ENCODE results near the gene PEX6.

Gene PEX6

GRCh38 chr6:42916288-42916687 lies 62.7 kb downstream of the PEX6 start:
- TF ChIP-seq CTCF (conservative IDR thresholded peaks at IDR 0.05; ENCODE audit: low read depth) = no peak
- H3K27ac ChIP-seq = no peak overlapping the region
- POLR2A ChIA-PET (ENCODE audit: low non-redundant PET) = no interaction called here
- no peak for DNase-seq (ENCODE audit: low spot score)
- CTCF ChIA-PET = no interaction called here

- TF ChIP-seq CTCF (conservative IDR thresholded peaks at IDR 0.05; ENCODE audit: low read depth) = no peak
- DNase-seq (ENCODE audit: low spot score) = no peak
- ChIA-PET CTCF (interaction anchor here (0.7 kb wide), 1 partner anchor 618 kb away, joined by 4 read pairs; no protein-coding TSS in a partner anchor), POLR2A (ENCODE audit: low non-redundant PET) (no interaction called here)
- no peak within 1 kb of the TSS for H3K27ac ChIP-seq
Observed at GRCh38 chr6:42915732-42916131, 63.2 kb downstream of the PEX6 start, which contains the start of gene PTCRA. TSS of gene PTCRA (plus strand) at chr6:42916053. CDS start at chr6:42916070, 17 bp downstream.

- DNase-seq (ENCODE audit: low spot score) = no peak
- H3K27ac ChIP-seq = no peak overlapping the region
- ChIA-PET CTCF (interaction anchor here (0.6 kb wide), 2 partner anchors 15 to 1405 kb away, joined by 3 read pairs; no protein-coding TSS in a partner anchor), POLR2A (ENCODE audit: low non-redundant PET) (no interaction called here)
- TF ChIP-seq CTCF (conservative IDR thresholded peaks at IDR 0.05; ENCODE audit: low read depth) = no peak
Observed at GRCh38 chr6:42914546-42914945, 64.4 kb downstream of the PEX6 start.

All from RWPE1 (cell line).